Colon (tissue), 2 donors: ENCODE measurements around the gene MTARC1.

Experiments used
- FAIRE-seq: peaks from 2 replicates; lab custom pipeline; 2012; peaks lifted over from hg19 to GRCh38; lab: Jason Lieb, UNC
- donor health status: control.
- donor health status: control.

Gene MTARC1

GRCh38 chr1:220834155-220834870 lies 47.6 kb downstream of the MTARC1 start:
- no peak for FAIRE-seq
